ENCODE data around the gene DKKL1. TPM values are rescaled to one million over a fixed set of nuclear protein-coding genes. Genes with fewer than 3 reads are reported as not detected.

Gene DKKL1
- total RNA-seq, 1 experiment from 2014 or later: 0.95 TPM

- DNase-seq (ENCODE audit: low read depth, low spot score): no peak
- TF ChIP-seq TCF7L2 (IDR thresholded peaks at IDR 0.05; ENCODE audit: low read depth, low read length) (no peak), POLR2AphosphoS5 (IDR thresholded peaks at IDR 0.05; ENCODE audit: low read depth, low read length) (no peak), CTCF (IDR thresholded peaks at IDR 0.05) (no peak), SIN3A (IDR thresholded peaks at IDR 0.05; ENCODE audit: borderline replicate concordance, insufficient read depth, low read depth, low read length) (no peak), REST (IDR thresholded peaks at IDR 0.05; ENCODE audit: insufficient read depth in 1 of 2, low read depth in 2 of 2, low read length in 1 of 2) (no peak)
- BruUV-seq (replicated peaks): no TSS peak
- intact Hi-C loops (cut with micrococcal nuclease; ENCODE audit: unreplicated experiment): no loop called here
- ATAC-seq: peak; percentile 35
- H3K36me3 ChIP-seq (ENCODE audit: control insufficient read depth, insufficient read depth, low read length): no peaks in the 10 kb centered on the region
- ChIA-PET CTCF (no interaction called here), POLR2A (interaction anchor here (0.6 kb wide), 1 partner anchor 346 kb away, joined by 3 read pairs; the partner anchor contains the start of gene AP2A1)
- H3K4me1 ChIP-seq (ENCODE audit: control insufficient read depth, insufficient read depth, low read length): 0 out of 2 replicates have a peak, but pooled peaks cover 3% of the 10 kb centered on the region
- no peaks in the 10 kb centered on the region for H3K9me3 ChIP-seq (ENCODE audit: control insufficient read depth, insufficient read depth, low read depth, low read length)
- H3K4me3 ChIP-seq (ENCODE audit: low read depth in 2 of 2, low read length in 2 of 2): peak overlapping the region; percentile 34 to 41
- H3K27ac ChIP-seq (ENCODE audit: low read length): no peak overlapping the region
- peaks cover 10% of the 10 kb centered on the region for H3K27me3 ChIP-seq (ENCODE audit: control insufficient read depth, insufficient read depth, low read length)
- in situ Hi-C loops (cut with HindIII; ENCODE audit: low pct_unique_long_range_greater_than_20kb, low sequenced_read_pairs): no loop called here
Observed at GRCh38 chr19:49421039-49421877, 57.6 kb downstream of the DKKL1 start.

- no TSS peak for BruUV-seq (replicated peaks)
- H3K36me3 ChIP-seq (ENCODE audit: control insufficient read depth, insufficient read depth, low read length): no peaks in the 10 kb centered on the region
- TF ChIP-seq REST (IDR thresholded peaks at IDR 0.05; ENCODE audit: insufficient read depth in 1 of 2, low read depth in 2 of 2, low read length in 1 of 2) (no peak), TCF7L2 (IDR thresholded peaks at IDR 0.05; ENCODE audit: low read depth, low read length) (no peak), SIN3A (IDR thresholded peaks at IDR 0.05; ENCODE audit: borderline replicate concordance, insufficient read depth, low read depth, low read length) (no peak), POLR2AphosphoS5 (IDR thresholded peaks at IDR 0.05; ENCODE audit: low read depth, low read length) (no peak), CTCF (IDR thresholded peaks at IDR 0.05) (no peak)
- H3K4me1 ChIP-seq (ENCODE audit: control insufficient read depth, insufficient read depth, low read length): peaks cover 3% of the 10 kb centered on the region; the same call in 1 of the 2 replicates
- no peak overlapping the region for H3K27ac ChIP-seq (ENCODE audit: low read length)
- in situ Hi-C loops (cut with HindIII; ENCODE audit: low pct_unique_long_range_greater_than_20kb, low sequenced_read_pairs): no loop called here
- H3K9me3 ChIP-seq (ENCODE audit: control insufficient read depth, insufficient read depth, low read depth, low read length): no peaks in the 10 kb centered on the region
- no peak overlapping the region for H3K4me3 ChIP-seq (ENCODE audit: low read depth in 2 of 2, low read length in 2 of 2)
- ATAC-seq: no peak
- intact Hi-C loops (cut with micrococcal nuclease; ENCODE audit: unreplicated experiment): no loop called here
- no peak for DNase-seq (ENCODE audit: low read depth, low spot score)
- CTCF ChIA-PET: no interaction called here
- POLR2A ChIA-PET: interaction anchor here (0.6 kb wide), 1 partner anchor 345 kb away, joined by 3 read pairs; the partner anchor contains the start of gene AP2A1
- H3K27me3 ChIP-seq (ENCODE audit: control insufficient read depth, insufficient read depth, low read length): peaks cover 10% of the 10 kb centered on the region
Observed at GRCh38 chr19:49421878-49422202, 58.2 kb downstream of the DKKL1 start.

Data from Panc1 (cell line).